ENCODE measurements around the gene HAPLN2. TPM values are rescaled to one million over a fixed set of nuclear protein-coding genes. Genes with fewer than 3 reads are reported as not detected.

HAPLN2 gene
- total and polyA plus RNA-seq, 2 of the 8 experiments (the other 6 are each of a cell fraction or from before 2014, with no cell fraction given): 0.19 to 0.51 TPM

DNA sequence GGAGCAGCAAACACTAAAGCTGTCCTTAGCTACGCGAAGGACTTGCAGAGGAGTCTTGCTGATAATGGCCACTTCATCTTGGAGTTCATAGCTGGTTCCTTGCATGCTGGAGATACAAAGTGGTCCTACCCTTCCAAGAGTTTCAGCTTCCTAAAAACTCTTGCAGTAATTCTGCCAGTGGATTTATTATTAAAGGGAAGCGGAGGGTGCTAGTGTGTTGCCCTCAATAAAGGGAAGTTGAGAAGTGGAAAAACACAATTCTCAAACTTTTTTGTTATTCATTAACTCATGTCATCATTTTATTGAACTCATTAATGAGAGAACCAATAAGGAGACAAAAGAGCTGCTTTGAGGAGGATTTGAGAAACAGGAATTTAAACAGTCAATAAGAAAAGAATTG lies 6.5 kb upstream of the HAPLN2 start:
- POLR2A ChIA-PET (ENCODE audit: partially characterized antibody): interaction anchor here (1.3 to 2.2 kb wide), 5 partner anchors 10 to 28 kb away, joined by 4 to 8 read pairs (median 5); partner anchors contain the start of gene NAXE
- WGBS, 2 experiments (ENCODE audit: extremely low coverage in 1 of 2, insufficient coverage in 1 of 2, insufficient read length in 1 of 2, insufficient replicate concordance in 2 of 2, low coverage in 1 of 2, low lambda C conversion rate in 2 of 2, missing lambda C conversion rate in 1 of 2): 91% methylated on average over 3 of the region's 3 CpGs; no CpG with 5 or more reads in 1 of the 2 experiments
- no peak for TF ChIP-seq SUZ12 (IDR thresholded peaks at IDR 0.05; ENCODE audit: low read length)
- TF ChIP-seq, protein P1, sequence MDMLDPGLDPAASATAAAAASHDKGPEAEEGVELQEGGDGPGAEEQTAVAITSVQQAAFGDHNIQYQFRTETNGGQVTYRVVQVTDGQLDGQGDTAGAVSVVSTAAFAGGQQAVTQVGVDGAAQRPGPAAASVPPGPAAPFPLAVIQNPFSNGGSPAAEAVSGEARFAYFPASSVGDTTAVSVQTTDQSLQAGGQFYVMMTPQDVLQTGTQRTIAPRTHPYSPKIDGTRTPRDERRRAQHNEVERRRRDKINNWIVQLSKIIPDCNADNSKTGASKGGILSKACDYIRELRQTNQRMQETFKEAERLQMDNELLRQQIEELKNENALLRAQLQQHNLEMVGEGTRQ (IDR thresholded peaks at IDR 0.05; ENCODE audit: low read length): no peak
- no peak for TF ChIP-seq RNF2 (IDR thresholded peaks at IDR 0.05; ENCODE audit: borderline replicate concordance, low read depth, low read length, missing control alignments, poor library complexity, severe bottlenecking)
- no peak for TF ChIP-seq ZNF274 (IDR thresholded peaks at IDR 0.05; ENCODE audit: borderline replicate concordance, extremely low read depth, low read length)
- TF ChIP-seq TAF7 (optimal IDR thresholded peaks at IDR 0.05; ENCODE audit: borderline replicate concordance, low read depth, low read length): no peak
- TF ChIP-seq CBX8 (IDR thresholded peaks at IDR 0.05; ENCODE audit: borderline replicate concordance, low read depth, low read length): no peak
- no peak for TF ChIP-seq YY1 (IDR thresholded peaks at IDR 0.05; ENCODE audit: low read depth, low read length)
- TF ChIP-seq HDAC2 (IDR thresholded peaks at IDR 0.05; ENCODE audit: borderline replicate concordance in 1 of 2, low read depth in 2 of 2, low read length in 2 of 2): no peak
- TF ChIP-seq, protein P2, sequence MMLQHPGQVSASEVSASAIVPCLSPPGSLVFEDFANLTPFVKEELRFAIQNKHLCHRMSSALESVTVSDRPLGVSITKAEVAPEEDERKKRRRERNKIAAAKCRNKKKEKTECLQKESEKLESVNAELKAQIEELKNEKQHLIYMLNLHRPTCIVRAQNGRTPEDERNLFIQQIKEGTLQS (IDR thresholded peaks at IDR 0.05; ENCODE audit: insufficient read depth, low read depth, low read length): no peak
- TF ChIP-seq TBP (IDR thresholded peaks at IDR 0.05; ENCODE audit: low read depth, low read length): no peak
- TF ChIP-seq KDM1A (IDR thresholded peaks at IDR 0.05; ENCODE audit: borderline replicate concordance, low read length): no peak

More for the DNA sequence above, 6.5 kb upstream of the HAPLN2 start:
- H2AFZ ChIP-seq (ENCODE audit: low read length): no peak overlapping the region
- no peak overlapping the region for H2BK5ac ChIP-seq (ENCODE audit: low read depth, low read length)
- no peak overlapping the region for H2AK5ac ChIP-seq (ENCODE audit: low read depth, low read length)
- no peak overlapping the region for H2BK15ac ChIP-seq (ENCODE audit: low read length)
- no peak overlapping the region for H4K5ac ChIP-seq (ENCODE audit: insufficient read length, low read depth, low read length)
- FAIRE-seq (no peak), DNase-seq (ENCODE audit: low read depth in 1 of 2, low spot score in 2 of 2) (no peak)
- H2BK12ac ChIP-seq (ENCODE audit: low read depth, low read length): no peak overlapping the region
- no peaks in the 10 kb centered on the region for H3K79me1 ChIP-seq (ENCODE audit: low read depth, low read length)
- H3K4me1 ChIP-seq (replicated peaks in 1 of 4; ENCODE audit: control insufficient read depth in 3 of 4, insufficient read depth in 4 of 4, low read length in 3 of 4): no peaks in the 10 kb centered on the region
- H3K27ac ChIP-seq (ENCODE audit: low read depth, low read length): no peak overlapping the region
- no peak overlapping the region for H3K4me2 ChIP-seq (ENCODE audit: insufficient read depth in 1 of 2, low read depth in 2 of 2, low read length in 2 of 2)
- H3K9ac ChIP-seq (replicated peaks in 1 of 4; ENCODE audit: extremely low read depth in 1 of 4, low read depth in 3 of 4, low read length in 3 of 4): no peak overlapping the region
- H3K4ac ChIP-seq (replicated peaks; ENCODE audit: insufficient read length, low read depth, low read length): no peak overlapping the region
- no peaks in the 10 kb centered on the region for H3K23me2 ChIP-seq (ENCODE audit: low read depth, low read length)
- H3K18ac ChIP-seq (ENCODE audit: extremely low read depth, low read length): no peak overlapping the region
- H3K14ac ChIP-seq (ENCODE audit: insufficient read length): no peak overlapping the region
- H3K56ac ChIP-seq (replicated peaks; ENCODE audit: insufficient read length, low read depth, low read length): no peak overlapping the region
- no peak overlapping the region for H3K23ac ChIP-seq (ENCODE audit: insufficient read length)
- no peaks in the 10 kb centered on the region for H4K20me1 ChIP-seq (replicated peaks in 1 of 2; ENCODE audit: control insufficient read depth in 1 of 2, insufficient read depth in 2 of 2, low read length in 2 of 2)
- H3K9me3 ChIP-seq (ENCODE audit: insufficient read depth in 2 of 2, low read depth in 1 of 2, low read length in 1 of 2): no peaks in the 10 kb centered on the region
- no peak overlapping the region for H3K4me3 ChIP-seq (ENCODE audit: extremely low read depth in 1 of 4, insufficient read depth in 2 of 4, low read depth in 3 of 4, low read length in 4 of 4)
- H2BK120ac ChIP-seq (replicated peaks; ENCODE audit: low read depth, low read length): no peak overlapping the region
- CTCF ChIA-PET (ENCODE audit: partially characterized antibody): interaction anchor here (0.7 to 43.0 kb wide), 19 partner anchors 8 to 167 kb away, joined by 3 to 868 read pairs (median 4); partner anchors contain the start of genes BCAN, GPATCH4, NES and TTC24
- H2BK20ac ChIP-seq (ENCODE audit: low read length): no peak overlapping the region
- no peaks in the 10 kb centered on the region for H3K79me2 ChIP-seq (ENCODE audit: control insufficient read depth in 1 of 2, insufficient read depth in 2 of 2, low read length in 2 of 2)
- H3K27me3 ChIP-seq (replicated peaks in 1 of 4; ENCODE audit: control insufficient read depth in 3 of 4, extremely low read depth in 1 of 4, insufficient read depth in 3 of 4, low read length in 3 of 4): 0 out of 7 replicates have a peak, but pooled peaks cover 0 to 3% (median 0%) of the 10 kb centered on the region in 4 experiments
- no peaks in the 10 kb centered on the region for H3K36me3 ChIP-seq (ENCODE audit: control insufficient read depth in 2 of 4, insufficient read depth in 4 of 4, low read length in 3 of 4)
- no peak overlapping the region for H4K8ac ChIP-seq (ENCODE audit: extremely low read depth, insufficient read depth, low read length)
- H4K91ac ChIP-seq (replicated peaks; ENCODE audit: insufficient read length, low read length): no peak overlapping the region

Data from H1 (cell line).